WTC11 (cell line): Measurements from ENCODE around the gene GLYATL3.

Experiments
- CREM ChIP-seq: sonication (generic); formaldehyde crosslinking; IDR thresholded peaks from 2 replicates; pipeline ENCODE4 v1.8.1; 2022; ENCODE audit warnings: mild to moderate bottlenecking, missing genetic modification reagents, moderate library complexity
- SP1 ChIP-seq: sonication (generic); formaldehyde crosslinking; conservative IDR thresholded peaks from 2 replicates; pipeline ENCODE4 v1.8.1; 2022; ENCODE audit warnings: missing genetic modification reagents
- TF ChIP-seq, protein P1 (sequence below): fragments of 200-600 bp; IDR thresholded peaks from 2 replicates; pipeline ENCODE4 v1.8.0; 2022; ENCODE audit warnings: antibody characterized with exemption
- TF ChIP-seq, protein P2 (sequence below): sonication (generic); formaldehyde crosslinking; IDR thresholded peaks from 2 replicates; pipeline ENCODE4 v1.8.1; 2023; ENCODE audit warnings: mild to moderate bottlenecking, missing genetic modification reagents, borderline replicate concordance
- TF ChIP-seq, protein P3 (sequence below): fragments of 250-450 bp; sonication (Bioruptor Pico); IDR thresholded peaks from 2 replicates; pipeline ENCODE4 v1.9.0; 2021; ENCODE audit warnings: moderate library complexity, mild to moderate bottlenecking, inconsistent platforms, borderline replicate concordance

DNA sequence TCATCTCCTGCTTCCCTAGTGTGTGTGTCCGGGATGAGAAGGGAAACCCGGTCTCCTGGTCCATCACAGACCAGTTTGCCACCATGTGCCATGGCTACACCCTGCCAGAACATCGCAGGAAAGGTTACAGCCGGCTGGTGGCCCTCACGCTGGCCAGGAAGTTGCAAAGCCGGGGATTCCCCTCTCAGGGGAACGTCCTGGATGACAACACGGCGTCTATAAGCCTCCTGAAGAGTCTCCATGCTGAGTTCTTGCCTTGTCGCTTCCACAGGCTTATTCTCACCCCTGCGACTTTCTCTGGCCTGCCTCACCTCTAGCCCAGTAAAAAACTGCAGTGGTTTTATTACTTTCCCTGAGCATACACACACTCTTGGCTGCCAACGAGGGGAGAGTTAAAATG lies 26.9 kb downstream of the GLYATL3 start:
- TF ChIP-seq, protein P1, sequence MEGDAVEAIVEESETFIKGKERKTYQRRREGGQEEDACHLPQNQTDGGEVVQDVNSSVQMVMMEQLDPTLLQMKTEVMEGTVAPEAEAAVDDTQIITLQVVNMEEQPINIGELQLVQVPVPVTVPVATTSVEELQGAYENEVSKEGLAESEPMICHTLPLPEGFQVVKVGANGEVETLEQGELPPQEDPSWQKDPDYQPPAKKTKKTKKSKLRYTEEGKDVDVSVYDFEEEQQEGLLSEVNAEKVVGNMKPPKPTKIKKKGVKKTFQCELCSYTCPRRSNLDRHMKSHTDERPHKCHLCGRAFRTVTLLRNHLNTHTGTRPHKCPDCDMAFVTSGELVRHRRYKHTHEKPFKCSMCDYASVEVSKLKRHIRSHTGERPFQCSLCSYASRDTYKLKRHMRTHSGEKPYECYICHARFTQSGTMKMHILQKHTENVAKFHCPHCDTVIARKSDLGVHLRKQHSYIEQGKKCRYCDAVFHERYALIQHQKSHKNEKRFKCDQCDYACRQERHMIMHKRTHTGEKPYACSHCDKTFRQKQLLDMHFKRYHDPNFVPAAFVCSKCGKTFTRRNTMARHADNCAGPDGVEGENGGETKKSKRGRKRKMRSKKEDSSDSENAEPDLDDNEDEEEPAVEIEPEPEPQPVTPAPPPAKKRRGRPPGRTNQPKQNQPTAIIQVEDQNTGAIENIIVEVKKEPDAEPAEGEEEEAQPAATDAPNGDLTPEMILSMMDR, result no peak
- TF ChIP-seq, protein P2, sequence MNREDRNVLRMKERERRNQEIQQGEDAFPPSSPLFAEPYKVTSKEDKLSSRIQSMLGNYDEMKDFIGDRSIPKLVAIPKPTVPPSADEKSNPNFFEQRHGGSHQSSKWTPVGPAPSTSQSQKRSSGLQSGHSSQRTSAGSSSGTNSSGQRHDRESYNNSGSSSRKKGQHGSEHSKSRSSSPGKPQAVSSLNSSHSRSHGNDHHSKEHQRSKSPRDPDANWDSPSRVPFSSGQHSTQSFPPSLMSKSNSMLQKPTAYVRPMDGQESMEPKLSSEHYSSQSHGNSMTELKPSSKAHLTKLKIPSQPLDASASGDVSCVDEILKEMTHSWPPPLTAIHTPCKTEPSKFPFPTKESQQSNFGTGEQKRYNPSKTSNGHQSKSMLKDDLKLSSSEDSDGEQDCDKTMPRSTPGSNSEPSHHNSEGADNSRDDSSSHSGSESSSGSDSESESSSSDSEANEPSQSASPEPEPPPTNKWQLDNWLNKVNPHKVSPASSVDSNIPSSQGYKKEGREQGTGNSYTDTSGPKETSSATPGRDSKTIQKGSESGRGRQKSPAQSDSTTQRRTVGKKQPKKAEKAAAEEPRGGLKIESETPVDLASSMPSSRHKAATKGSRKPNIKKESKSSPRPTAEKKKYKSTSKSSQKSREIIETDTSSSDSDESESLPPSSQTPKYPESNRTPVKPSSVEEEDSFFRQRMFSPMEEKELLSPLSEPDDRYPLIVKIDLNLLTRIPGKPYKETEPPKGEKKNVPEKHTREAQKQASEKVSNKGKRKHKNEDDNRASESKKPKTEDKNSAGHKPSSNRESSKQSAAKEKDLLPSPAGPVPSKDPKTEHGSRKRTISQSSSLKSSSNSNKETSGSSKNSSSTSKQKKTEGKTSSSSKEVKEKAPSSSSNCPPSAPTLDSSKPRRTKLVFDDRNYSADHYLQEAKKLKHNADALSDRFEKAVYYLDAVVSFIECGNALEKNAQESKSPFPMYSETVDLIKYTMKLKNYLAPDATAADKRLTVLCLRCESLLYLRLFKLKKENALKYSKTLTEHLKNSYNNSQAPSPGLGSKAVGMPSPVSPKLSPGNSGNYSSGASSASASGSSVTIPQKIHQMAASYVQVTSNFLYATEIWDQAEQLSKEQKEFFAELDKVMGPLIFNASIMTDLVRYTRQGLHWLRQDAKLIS, result no peak
- TF ChIP-seq, protein P3, sequence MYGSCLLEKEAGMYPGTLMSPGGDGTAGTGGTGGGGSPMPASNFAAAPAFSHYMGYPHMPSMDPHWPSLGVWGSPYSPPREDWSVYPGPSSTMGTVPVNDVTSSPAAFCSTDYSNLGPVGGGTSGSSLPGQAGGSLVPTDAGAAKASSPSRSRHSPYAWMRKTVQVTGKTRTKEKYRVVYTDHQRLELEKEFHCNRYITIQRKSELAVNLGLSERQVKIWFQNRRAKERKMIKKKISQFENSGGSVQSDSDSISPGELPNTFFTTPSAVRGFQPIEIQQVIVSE (CRISPR knock-in tag), result no peak
- no peak for TF ChIP-seq SP1
- TF ChIP-seq CREM, result no peak
